Hematopoietic multipotent progenitor cell treated with erythropoietin and hydrocortisone succinate and interleukin-3 and kit ligand, for 15 days (in vitro differentiated cells): ENCODE data around the gene GATAD2A.

ENCODE experiments used
- DNase-seq: peaks from one replicate; pipeline ENCODE4 v3.0.0-alpha.2; 2015; ENCODE audit warnings: low spot score

The GATAD2A gene

GRCh38 chr19:19513682-19514081 is 108.2 kb downstream of the GATAD2A start:
- DNase-seq = no peak

- DNase-seq = no peak
Measured at GRCh38 chr19:19514215-19514657, 108.8 kb downstream of the GATAD2A start.

- DNase-seq = no peak
Measured at GRCh38 chr19:19514881-19515641, 109.6 kb downstream of the GATAD2A start, which contains the start of gene TSSK6. TSS of gene TSSK6 (minus strand) at chr19:19515548. CDS start at chr19:19515427, 121 bp downstream.

GRCh38 chr19:19515642-19516519 is 110.4 kb downstream of the GATAD2A start, which contains the start of gene NDUFA13:
TSS of gene NDUFA13 (plus strand) at chr19:19516225. CDS start at chr19:19516239, 14 bp downstream.
- DNase-seq = peak; percentile 94

GRCh38 chr19:19517235-19517619 is 111.8 kb downstream of the GATAD2A start:
- no peak for DNase-seq

- no peak for DNase-seq
Measured at GRCh38 chr19:19520989-19521388, 115.5 kb downstream of the GATAD2A start.

- no peak for DNase-seq
Measured at GRCh38 chr19:19523177-19523576, 117.7 kb downstream of the GATAD2A start.

GRCh38 chr19:19524053-19524452 is 118.6 kb downstream of the GATAD2A start:
- DNase-seq = no peak

GRCh38 chr19:19525611-19526380 is 120.3 kb downstream of the GATAD2A start:
- no peak for DNase-seq

GRCh38 chr19:19526581-19527370 is 121.3 kb downstream of the GATAD2A start:
- DNase-seq = no peak

GRCh38 chr19:19527371-19527656 is 121.8 kb downstream of the GATAD2A start:
- no peak for DNase-seq

- no peak for DNase-seq
Measured at GRCh38 chr19:19527674-19528625, 122.5 kb downstream of the GATAD2A start.

GRCh38 chr19:19528721-19529490 is 123.4 kb downstream of the GATAD2A start, which contains the start of gene YJEFN3:
TSS of gene YJEFN3 (plus strand) at chr19:19528911. CDS start at chr19:19528933, 22 bp downstream.
- DNase-seq = no peak

- DNase-seq = no peak
Measured at GRCh38 chr19:19529783-19530422, 124.4 kb downstream of the GATAD2A start.

- no peak for DNase-seq
Measured at GRCh38 chr19:19530423-19530804, 124.9 kb downstream of the GATAD2A start.

- no peak for DNase-seq
Measured at GRCh38 chr19:19530889-19531288, 125.4 kb downstream of the GATAD2A start.

GRCh38 chr19:19531951-19532805 is 126.7 kb downstream of the GATAD2A start:
- DNase-seq = peak; percentile 76
